MM.1S (cell line): ENCODE measurements around the gene TCF12.

Experiments
- EZH2 ChIP-seq: fragments of 300-600 bp; sonication (generic); optimal IDR thresholded peaks from 2 replicates; pipeline ENCODE3; 2017; ENCODE audit warnings: low read depth, mild to moderate bottlenecking, antibody characterized with exemption, low read length, mixed read lengths
- EZH2phosphoT487 ChIP-seq: fragments of 300-600 bp; sonication (generic); IDR thresholded peaks from 2 replicates; pipeline ENCODE4 v1.6.1; 2018; ENCODE audit warnings: antibody characterized with exemption, low read length
- TF ChIP-seq, protein P1 (sequence below): fragments of 300-600 bp; sonication (generic); IDR thresholded peaks from 2 replicates; pipeline ENCODE4 v1.5.1; 2016; ENCODE audit warnings: antibody characterized with exemption, low read length, mixed read lengths

DNA sequence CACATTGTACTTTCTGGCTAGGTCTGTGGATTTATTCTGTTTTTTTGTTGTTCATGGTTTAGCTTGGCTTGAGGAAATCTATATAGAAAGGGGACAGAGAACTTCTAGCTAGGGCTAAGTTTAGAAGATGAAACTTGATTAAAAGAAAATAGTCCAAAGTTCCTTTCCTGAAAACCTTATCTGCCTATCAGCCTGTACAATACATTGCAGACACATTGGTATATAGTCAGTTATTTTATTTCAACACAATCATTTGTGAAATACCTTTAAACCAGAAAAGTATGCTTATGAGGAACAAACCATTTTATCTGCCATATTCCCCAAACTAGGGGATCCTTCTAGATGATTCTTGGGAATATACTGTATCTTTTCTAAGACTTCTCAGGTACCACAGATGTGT is 310.6 kb downstream of the TCF12 start:
- TF ChIP-seq, protein P1, sequence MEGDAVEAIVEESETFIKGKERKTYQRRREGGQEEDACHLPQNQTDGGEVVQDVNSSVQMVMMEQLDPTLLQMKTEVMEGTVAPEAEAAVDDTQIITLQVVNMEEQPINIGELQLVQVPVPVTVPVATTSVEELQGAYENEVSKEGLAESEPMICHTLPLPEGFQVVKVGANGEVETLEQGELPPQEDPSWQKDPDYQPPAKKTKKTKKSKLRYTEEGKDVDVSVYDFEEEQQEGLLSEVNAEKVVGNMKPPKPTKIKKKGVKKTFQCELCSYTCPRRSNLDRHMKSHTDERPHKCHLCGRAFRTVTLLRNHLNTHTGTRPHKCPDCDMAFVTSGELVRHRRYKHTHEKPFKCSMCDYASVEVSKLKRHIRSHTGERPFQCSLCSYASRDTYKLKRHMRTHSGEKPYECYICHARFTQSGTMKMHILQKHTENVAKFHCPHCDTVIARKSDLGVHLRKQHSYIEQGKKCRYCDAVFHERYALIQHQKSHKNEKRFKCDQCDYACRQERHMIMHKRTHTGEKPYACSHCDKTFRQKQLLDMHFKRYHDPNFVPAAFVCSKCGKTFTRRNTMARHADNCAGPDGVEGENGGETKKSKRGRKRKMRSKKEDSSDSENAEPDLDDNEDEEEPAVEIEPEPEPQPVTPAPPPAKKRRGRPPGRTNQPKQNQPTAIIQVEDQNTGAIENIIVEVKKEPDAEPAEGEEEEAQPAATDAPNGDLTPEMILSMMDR = no peak
- TF ChIP-seq EZH2 (no peak), EZH2phosphoT487 (no peak)
